ENCODE data around the gene DOCK1. TPM values are rescaled to one million over a fixed set of nuclear protein-coding genes. Genes with fewer than 3 reads are reported as not detected.

DOCK1 gene
- total RNA-seq, 4 donors from 2014 or later = 31.3 to 82.3 (median 44.1) TPM

DNA sequence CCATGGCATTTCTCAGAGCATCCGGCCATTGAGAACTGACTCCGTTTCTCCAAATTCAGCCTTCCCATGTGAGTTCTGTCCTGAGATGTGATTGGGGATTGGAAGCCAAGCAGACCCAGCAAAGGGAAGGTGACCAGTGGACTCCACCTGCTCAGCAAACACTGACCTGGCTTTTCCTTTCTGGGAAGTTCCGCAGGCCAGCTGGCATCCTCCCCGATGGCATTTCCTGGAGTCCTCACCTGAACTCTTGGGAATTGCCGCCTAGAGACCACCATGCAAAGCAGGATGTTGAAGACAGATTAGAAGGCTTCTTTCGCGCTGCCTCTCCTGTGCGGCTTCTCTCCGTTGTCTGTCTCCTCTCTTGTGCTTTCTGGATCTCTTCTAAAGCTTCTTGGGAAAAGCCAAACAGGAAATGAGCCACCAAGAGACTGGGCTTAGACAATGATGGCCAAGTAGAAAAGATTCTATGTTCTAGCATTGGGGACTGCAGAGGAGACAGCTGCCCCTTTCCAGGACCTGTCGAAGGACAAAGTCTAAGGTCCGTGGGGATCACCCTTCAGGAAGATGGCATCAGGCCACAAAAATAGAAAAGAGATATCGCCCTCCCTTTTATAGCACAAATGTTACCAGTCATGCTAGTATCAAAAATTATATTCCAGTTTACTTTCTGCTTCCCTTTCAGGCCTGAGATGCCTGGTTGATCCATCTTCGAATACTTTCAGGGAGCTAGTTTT, 394.9 kb downstream of the DOCK1 start:
- DNase-seq (ENCODE audit: low spot score) (no peak), ATAC-seq (ENCODE audit: low FRiP score) (no peak)
- TF ChIP-seq, protein P1, sequence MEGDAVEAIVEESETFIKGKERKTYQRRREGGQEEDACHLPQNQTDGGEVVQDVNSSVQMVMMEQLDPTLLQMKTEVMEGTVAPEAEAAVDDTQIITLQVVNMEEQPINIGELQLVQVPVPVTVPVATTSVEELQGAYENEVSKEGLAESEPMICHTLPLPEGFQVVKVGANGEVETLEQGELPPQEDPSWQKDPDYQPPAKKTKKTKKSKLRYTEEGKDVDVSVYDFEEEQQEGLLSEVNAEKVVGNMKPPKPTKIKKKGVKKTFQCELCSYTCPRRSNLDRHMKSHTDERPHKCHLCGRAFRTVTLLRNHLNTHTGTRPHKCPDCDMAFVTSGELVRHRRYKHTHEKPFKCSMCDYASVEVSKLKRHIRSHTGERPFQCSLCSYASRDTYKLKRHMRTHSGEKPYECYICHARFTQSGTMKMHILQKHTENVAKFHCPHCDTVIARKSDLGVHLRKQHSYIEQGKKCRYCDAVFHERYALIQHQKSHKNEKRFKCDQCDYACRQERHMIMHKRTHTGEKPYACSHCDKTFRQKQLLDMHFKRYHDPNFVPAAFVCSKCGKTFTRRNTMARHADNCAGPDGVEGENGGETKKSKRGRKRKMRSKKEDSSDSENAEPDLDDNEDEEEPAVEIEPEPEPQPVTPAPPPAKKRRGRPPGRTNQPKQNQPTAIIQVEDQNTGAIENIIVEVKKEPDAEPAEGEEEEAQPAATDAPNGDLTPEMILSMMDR (IDR thresholded peaks at IDR 0.05) = no peak

DNA sequence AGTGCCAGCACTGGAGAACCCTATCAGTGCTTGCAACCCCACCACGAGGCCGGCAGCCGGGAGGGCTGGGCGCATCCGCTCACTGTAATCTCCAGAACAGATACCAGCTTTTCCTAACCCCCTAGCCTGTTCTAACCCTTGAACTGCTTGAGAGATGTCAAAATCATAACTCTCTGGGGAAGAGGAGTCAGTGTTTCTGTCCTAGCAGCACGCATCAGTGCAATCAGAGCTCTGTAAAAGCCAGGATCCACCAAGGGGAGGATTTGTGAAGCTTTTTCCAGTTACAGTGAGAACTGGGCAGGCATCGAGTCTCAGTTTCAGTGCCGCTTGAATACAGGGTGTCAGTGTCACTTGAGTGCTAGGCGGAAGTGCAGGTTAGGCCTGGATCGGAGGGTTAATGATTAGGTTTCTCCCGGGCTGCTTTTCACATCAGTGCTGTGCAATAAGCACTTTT, 395.7 kb downstream of the DOCK1 start:
- ATAC-seq (ENCODE audit: low FRiP score) (no peak), DNase-seq (ENCODE audit: low spot score) (no peak)
- TF ChIP-seq, protein P1 (IDR thresholded peaks at IDR 0.05) = no peak

DNA sequence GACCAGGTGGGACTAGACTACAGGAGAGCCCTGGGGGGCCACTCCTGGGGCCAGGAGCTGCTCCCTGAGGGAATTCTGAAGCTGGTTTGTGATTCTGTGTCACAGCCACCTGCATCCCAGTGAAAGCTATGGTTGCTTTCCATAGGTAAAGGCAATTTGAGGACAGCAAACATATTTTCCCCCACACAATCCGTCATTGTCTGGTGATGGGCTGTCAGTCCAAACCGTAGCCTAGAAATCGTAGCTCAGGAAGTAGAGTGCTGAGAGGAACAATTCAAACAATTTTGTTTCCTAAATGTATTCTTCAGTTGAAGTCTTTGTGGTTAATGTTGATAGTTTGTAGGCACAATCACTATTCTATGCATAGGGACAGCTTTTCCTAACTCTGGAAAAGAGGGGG, 397.1 kb downstream of the DOCK1 start:
- DNase-seq (ENCODE audit: low spot score) (no peak), ATAC-seq (ENCODE audit: low FRiP score) (no peak)
- TF ChIP-seq, protein P1 (IDR thresholded peaks at IDR 0.05) = no peak

DNA sequence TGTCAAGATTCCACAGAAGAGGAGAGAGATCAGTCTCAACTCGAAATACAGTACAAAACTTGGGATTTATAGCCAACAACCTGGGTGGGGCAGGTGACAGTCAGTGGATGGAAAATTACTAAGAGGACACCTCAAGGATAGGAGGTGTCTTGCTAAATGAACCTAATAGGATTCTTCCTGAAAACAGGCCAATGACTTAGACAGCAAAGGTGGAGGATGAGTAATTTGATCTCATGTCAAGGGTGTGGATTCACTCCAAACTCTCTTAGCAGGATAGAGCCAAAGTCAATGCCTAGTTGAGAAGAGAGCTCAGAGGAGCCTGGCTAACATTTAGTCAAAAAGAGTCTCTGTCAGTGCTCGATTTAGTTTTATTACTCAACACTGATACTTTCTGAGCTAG, 397.9 kb downstream of the DOCK1 start:
- no peak for ATAC-seq (ENCODE audit: low FRiP score)
- DNase-seq (ENCODE audit: low spot score) = no peak
- TF ChIP-seq, protein P1 (IDR thresholded peaks at IDR 0.05) = no peak

DNA sequence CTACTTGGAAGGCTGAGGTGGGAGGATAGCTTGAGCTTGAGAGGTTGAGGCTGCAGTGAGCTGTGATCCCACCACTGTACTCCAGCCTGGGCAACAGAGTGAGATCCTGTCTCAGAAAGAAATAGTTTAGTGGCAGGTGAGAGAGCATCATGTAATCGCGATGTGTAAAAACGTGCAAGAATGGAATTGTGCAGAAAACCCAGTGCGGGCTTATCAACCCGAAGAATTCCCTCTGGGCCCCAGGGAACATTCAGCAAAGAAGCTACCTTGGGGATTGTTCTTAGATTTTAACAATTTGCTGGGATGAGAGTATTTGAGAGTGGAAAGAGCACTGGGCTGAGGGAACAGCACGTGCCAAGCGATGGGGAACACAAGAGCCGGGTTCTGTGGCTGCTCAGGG, 398.5 kb downstream of the DOCK1 start:
- ATAC-seq (ENCODE audit: low FRiP score) (no peak), DNase-seq (ENCODE audit: low spot score) (no peak)
- TF ChIP-seq, protein P1 (IDR thresholded peaks at IDR 0.05) = no peak

DNA sequence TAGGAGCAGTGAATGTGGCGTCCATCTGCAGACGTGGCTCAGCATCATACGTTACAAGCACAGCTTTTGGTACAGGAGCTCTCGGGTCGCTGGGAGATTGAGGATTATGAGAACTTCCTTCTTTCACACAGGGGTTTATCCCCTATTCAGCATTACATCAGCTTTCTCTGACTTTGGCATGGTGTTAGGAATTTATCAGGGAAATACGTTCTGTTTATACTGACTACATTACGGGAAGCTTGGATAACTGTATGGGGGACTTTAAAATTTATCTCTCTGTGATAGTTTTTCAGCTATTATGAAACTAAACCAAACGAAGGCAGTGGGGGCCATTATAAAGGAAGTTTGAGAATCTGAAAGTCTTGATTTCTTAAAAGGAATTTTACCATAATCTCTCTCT, 401.3 kb downstream of the DOCK1 start:
- TF ChIP-seq, protein P1 (IDR thresholded peaks at IDR 0.05) = no peak
- ATAC-seq (ENCODE audit: low FRiP score) (no peak), DNase-seq (ENCODE audit: low spot score) (no peak)

DNA sequence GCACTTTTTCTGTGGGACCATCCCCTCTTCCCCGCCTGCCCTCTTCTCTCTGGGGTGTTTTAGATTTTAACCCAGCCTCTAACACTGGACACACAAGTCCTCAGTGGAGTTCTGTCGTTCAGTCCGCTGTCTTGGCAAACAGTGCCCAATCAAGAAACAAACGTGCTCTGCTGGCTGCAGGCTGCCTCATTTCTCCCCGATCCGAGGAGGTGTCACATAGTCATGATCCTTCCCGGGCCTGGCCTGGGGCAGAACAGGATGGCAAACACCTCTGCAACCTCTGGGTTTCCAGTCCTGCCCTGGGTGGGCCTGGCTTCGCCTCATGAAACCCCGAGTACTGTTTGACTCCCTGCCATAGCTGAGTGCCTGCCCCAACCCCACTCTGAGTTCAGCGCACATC, 402.1 kb downstream of the DOCK1 start:
- TF ChIP-seq, protein P1 (IDR thresholded peaks at IDR 0.05) = no peak
- ATAC-seq (ENCODE audit: low FRiP score) (no peak), DNase-seq (ENCODE audit: low spot score) (no peak)

Data from omental fat pad (tissue), 4 donors.